ENCODE results near the gene MBNL1.

MBNL1 gene

DNA sequence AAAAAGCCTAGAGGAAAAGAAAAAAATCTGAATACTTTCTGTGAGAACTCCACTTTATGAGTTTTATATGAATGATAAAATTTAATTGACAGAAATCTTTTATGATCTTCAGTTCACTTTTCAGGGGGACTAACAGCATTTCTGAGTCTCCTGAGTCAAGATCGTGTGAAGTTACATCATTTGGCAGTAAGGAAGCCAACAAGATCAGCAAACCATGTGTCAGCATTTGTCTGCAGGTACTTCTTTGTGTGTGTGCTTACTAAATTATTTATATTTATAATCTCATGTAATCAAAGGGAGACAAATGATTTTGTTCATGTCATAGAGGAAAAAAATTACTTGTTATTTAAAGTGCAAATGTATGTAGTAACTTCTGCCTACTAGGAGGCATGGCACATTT is 217.6 kb downstream of the MBNL1 start:
- DNase-seq (ENCODE audit: low read depth) = no peak

DNA sequence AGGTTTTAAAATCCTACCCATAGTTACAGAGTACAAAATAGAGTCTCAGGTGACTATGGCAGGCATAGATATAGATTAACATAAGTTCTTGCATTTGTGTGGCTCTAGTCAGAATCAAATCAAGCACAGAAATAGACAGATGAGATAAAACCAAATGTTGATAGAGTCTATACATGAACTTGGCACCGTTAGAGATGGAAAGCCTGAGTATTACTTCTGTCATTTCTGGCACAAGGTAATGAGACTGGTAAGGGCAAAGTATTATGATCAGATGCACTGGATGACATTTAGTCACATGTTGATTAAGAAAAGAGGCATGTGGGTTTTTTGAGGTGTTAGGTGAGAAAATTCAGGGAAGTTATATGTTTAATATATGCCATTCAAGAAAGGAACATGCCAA is 219.7 kb downstream of the MBNL1 start:
- DNase-seq (ENCODE audit: low read depth) = no peak

DNA sequence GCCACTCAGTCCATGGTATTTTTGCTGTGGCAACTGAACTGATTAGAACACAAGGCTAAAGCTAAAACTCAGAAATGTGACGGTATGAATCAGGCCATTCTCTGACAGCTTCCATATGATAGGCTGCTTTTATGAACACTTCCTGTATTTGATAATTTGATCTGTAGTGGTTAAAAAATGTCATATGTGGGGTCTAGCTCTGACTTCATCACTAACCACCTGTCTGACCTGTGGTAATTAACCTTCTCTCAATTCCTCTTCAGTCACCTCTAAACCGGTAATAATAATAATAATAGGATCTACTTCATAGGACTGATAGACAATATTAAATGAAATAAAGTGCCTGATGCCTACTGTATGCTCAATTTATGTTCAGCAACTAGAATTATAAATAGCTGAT is 223.2 kb downstream of the MBNL1 start:
- no peak for DNase-seq (ENCODE audit: low read depth)

DNA sequence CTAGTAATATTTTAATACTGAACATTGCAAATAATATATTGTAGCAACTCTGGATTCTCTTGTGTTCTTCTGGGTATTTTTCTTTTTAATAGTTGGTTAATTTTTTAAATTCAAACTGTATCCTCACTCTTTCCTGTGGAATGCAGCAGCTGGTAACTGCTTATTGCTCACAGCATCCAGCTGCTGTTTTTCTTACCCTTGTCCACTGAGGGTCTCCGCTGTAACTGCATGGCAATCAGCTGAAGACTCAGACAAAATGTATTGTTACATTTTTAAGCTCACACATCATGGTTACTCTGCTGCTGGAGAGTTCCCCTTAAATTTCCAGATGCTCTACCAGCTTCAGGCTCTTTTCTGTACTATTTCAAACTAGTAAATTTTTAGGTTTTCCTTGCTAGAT is 227.6 kb downstream of the MBNL1 start:
- DNase-seq (ENCODE audit: low read depth) = no peak

DNA sequence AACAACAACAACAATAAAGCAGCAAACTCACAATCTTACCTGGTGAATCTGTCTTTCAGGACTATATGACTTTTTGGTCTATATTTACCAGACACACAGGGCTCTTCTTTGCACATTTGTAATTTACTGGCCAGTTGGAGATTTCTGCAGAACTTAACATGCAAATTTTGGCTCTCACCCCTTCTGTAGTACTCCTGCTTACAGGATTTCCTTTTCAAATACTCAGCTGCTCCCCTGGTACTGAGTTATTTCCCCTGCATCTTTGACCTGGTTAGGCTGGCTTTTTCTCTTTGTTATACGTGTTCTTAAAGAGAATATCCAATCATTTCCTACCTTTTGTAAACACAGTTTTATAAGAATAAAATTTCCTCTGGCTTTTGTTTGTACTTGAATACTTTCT is 228.0 kb downstream of the MBNL1 start:
- no peak for DNase-seq (ENCODE audit: low read depth)

DNA sequence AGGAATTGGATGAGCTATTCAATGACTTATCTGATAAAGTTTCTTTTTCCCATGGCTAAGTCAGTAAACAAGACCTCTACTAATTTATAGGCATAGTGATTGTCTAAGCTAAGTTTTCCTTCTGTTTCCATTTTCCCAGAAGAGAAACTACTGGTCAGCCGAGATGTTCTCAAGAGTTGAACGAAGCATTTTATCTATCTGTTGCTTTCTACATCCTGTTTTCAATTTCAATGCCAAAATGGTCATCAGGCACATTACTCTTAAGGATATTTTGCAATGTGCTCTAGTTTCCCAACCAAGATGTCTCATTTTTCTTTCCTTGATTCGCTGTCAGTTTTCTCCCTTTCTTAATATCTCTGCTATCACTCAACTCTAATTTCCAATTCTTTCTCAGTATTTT is 228.7 kb downstream of the MBNL1 start:
- no peak for DNase-seq (ENCODE audit: low read depth)

DNA sequence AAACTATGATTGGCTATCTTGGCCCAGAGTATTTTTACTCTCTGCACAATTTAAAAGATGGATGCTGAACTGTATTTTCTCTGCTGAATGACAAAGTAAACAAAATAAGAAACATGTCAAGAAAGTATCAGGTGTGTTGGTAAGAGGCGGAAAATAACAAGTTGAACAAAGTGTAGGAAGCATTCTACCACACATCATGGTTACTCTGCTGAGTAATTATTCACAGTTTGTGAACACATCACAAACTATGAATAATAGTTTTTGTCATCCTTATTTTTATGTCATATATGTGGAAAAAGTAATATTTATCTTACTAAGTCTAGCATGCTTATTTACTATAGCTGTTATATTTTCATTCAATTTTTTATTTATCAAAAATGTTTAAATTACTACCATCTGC is 229.2 kb downstream of the MBNL1 start:
- no peak for DNase-seq (ENCODE audit: low read depth)

DNA sequence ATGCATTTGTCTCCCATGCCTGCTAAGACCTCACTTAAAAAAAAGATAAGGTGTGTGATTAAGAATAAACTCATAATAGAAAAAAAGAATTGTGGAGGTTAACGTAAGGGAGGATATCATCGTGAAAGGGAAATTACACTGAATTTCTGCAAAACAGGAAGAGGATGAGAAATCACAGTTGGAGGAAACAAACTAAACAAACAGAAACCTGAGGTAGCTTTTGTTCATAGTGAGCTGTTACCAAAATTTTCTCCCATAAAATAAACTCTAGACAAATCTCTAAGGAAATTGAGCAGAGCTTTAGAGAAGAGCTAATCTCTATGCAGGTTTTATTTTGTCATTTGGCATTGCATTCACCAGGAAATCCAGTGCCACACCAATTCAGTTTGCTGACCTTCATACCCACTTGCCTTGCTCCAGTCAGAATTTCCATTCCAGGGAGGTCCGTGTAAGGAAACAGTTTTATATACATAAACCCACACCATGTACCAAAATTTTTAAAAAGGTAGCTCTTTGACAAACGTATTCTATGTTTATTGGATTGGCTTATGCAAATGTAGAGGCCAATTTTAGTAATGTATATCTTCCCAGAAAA is 231.2 kb downstream of the MBNL1 start:
- DNase-seq (ENCODE audit: low read depth) = no peak

DNA sequence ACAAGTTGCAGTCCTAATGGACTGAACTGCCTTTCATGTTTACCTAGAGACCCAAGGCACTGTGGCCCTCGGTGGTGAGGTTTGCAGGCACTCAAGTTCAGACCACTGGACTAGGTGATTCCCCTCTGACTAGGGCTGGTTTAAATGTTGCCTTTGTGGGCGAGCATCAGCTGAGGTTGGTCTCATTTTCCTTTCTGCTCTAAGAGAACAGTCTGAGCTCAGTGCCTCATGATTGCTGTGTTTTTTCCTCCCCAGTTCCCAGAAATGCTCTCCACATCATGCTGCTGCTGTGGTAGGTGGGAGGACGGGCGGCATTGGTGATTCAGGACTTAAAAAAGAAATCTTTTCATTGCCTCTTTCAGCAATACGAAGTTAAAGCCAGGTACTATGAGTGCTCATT is 237.2 kb downstream of the MBNL1 start:
- no peak for DNase-seq (ENCODE audit: low read depth)

DNA sequence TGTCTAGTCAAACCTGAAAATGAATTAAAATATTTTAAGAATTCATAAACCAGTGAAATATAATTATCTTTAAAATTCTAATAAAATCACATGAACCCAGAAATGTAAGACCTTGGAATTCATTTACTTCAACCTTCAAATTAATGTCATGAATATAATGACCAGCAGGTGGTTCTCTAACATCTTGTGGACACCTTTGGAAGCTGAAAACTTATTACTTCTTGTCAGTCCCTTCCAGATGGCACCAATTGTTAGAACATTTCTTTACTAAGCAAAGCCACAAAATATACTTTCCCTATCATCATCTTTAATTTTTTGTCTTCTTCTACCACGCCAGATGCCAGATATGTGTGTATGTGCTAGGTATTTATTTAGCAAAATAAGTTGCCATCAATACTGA is 240.0 kb downstream of the MBNL1 start:
- DNase-seq (ENCODE audit: low read depth) = no peak

DNA sequence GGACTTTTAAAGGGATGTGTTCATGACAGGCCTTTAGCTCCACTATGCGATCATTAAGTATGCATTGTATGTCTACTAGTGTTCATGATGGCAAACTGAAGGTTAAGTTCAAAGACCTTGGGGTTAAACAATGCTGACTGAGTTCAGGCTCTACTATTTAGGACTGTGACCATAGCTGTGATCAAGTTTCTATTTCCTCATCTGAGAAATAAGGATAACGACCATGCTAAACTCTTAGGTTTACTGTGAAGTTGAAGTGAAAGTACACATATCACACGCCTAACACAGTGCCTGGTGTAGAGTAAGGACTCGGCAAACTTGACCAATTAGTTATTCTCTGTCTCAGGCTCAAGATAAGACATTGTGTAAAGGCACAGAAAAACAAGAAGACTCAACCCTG is 243.2 kb downstream of the MBNL1 start:
- DNase-seq (ENCODE audit: low read depth) = no peak

DNA sequence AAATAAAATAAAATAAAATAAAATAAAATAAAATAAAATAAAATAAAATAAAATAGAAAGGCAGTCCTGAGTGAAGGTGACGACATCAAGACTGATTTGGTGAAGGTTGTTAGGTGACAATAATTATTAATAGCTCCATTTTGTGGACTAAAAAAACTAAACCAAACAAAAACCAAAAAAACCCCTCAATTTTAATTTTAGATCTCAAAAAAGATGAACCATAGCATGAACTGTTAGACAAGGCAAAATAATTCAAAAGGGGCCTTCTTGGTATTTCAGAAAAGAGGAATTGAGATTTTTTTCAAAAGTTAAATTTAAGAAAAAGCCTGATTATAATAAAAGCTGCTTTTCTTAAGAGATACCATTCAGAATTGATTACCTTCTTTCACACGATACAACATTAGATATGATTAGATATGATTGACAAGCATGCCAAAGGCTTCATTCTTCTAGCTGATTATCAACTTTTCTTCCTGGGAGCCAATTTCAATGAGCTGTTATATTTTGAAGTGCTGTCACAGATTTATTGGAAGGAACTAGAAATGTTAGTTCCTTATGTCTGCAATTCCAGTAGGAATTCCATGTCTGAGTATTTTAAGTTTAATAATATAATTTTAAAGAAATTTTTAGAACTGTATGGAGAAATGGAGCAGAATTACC is 244.7 kb downstream of the MBNL1 start:
- DNase-seq (ENCODE audit: low read depth) = no peak
